Activated naive CD4-positive, alpha-beta T cell (primary cell): ENCODE measurements around the gene LAMB1.

Experiments
- DNase-seq, 4 experiments: peaks; one replicate each; lab custom pipeline; 2025; lab: John Stamatoyannopoulos, UW

LAMB1 gene

DNA sequence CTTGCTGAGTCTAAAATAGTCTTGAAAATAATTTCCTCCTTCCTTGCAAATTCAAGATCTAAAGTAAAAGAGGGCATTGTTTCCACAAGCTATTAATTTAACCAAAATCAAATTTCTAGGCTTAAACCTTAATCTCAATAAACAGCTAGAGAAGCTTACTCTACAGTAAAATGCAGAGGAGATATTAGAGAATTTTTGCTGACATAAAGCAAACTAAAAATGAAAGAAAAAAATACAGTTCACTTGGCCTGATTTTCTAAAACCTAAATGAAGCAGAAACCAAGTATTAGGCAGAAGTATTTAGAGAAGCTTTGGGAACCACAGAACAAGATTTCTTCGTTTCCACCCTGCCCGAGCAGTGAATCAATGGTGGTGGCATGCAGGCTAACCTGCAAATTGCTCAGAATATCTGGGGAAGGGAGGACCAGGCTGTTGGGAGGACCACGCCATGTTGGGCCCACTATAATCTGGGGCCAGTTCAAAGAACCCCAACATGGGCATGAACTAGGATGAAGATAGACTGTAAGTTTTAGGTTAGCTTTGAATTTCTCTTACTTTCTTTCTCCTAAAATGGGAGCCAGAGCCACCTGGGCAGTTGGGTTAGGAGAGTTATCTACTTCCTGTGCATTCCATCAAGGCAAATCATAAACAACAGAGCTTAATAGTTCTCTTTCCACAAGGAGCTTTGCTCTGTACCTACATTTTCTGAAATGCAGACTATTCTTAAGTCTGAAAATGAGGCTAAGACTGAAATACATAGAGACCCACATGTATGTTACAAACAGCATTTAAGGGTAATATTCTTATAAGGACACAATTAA is 4.1 kb downstream of the LAMB1 start:
- no peak for DNase-seq

GRCh38 chr7:107998150-107998549 is 4.8 kb downstream of the LAMB1 start:
- DNase-seq = no peak

DNA sequence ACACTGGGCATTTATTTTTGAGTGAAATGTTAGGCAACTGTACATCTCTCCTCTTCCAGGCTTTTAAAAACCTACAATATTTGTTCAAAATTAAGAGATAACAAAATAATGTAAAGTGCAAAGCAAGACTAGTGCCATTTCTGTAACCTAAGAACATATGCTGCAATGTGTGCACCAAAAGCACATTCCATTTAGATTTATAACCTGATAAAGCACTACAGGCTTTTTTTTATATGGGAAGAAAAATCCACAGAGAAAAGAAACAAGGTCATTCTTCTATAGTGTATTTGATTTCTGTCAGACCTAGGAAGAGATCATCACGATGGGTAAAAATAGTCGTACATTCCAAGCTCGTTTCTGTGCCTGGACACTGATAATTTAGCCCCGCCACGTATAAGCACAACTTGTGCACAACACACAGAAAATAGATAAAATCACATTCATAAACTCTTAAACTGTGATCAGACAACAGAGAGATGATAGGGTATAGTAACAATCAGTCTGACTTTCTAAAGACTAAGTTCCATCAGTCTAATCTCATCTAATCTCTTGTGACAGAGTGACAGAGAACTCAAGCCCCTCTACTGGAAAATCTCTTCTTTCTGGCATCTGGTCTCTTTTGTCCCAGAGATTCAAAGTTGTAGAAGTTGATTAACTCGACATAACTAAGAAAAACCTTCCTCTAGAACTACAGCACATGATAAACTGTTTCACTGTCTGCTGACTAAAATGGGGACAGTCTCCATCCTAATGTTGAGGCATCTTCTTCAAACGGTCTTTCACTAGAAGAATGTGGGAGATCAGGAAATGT is 6.7 kb downstream of the LAMB1 start:
- DNase-seq = no peak

DNA sequence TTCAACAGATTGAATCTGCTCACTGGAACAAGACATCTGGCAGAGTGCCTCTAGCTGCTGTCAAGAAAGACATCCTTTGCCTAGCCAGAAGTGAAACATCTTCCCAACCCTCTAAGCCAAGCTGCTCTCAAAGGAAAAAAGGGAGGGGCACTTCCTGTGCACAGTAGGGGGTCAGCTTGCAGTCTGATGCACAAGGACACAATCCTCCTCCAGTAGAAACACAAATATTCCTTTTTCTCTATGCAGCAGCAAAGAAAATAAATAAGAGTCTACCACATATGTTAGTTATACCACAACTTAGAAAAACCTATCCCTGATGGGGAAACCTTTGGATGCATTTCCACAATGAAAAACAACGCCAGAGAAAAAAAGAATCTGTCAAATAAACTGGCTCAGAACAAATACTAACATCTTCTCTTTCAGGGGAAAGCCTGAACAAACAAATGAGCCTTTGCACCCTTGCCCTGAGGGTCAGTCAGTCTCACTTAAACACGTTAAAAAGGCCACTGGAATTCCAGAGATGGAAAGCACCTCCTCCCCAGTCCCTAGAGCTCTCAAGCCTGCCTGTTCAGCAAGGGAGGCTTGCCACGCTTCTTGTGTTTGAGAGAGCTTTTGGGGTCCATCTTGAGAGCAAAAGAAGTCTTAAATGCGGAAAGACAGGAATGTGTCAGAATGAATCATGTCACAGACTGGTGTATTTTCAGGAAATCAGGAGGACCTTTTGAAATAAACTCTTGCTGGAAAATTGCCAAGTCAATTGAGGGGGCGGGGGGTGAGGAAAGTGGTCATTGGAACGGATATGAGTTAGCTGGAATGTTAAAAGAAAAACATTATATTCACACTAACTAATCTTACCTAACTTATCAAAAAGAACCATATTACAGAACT is 7.5 kb downstream of the LAMB1 start:
- DNase-seq = no peak

DNA sequence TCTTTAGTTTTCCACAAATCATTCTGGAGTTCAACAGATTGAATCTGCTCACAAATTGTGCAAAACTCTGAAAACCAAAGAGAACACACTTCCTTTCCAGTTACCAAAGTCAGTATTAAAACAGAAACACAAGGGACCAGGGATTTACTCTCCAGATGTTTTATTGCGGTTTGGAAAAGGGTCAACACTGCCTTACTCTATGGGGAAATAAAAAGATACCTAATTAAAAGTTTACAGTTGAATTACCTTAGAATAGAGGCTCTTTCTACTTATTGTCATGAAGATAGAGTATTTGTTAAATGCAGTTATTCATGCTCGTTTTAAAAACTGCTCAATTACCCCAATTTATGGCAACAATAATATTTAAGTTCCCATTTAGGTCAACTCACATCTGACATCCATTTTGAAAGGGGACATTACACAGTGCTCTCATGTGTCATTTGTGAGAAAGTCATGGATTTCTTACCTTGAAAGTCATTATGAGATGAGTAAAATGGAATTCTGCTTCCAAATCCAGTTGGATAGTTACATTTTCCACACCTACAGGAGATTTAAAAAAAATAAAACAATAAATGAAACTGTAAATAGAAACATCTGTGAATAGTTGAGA is 8.4 kb downstream of the LAMB1 start:
- DNase-seq = no peak

DNA sequence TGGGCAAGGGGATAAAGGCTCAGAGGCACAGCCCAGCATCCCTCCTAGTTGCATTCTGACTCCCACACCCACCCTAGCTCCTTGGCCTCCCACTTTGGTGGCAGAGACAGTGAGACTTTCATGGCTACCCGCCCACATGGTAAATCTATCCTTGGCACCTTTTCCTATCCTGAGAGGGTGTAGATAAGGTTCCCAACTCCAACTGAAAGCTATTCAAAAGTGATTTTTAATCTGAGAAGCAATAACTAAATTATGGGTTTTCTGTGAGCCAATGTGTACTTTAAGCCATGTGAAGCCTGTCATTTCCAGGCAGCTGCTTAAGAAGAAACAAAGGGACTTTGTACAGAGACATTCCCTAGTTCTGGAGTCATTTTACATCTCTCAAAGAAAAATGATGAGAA is 9.1 kb downstream of the LAMB1 start:
- no peak for DNase-seq

DNA sequence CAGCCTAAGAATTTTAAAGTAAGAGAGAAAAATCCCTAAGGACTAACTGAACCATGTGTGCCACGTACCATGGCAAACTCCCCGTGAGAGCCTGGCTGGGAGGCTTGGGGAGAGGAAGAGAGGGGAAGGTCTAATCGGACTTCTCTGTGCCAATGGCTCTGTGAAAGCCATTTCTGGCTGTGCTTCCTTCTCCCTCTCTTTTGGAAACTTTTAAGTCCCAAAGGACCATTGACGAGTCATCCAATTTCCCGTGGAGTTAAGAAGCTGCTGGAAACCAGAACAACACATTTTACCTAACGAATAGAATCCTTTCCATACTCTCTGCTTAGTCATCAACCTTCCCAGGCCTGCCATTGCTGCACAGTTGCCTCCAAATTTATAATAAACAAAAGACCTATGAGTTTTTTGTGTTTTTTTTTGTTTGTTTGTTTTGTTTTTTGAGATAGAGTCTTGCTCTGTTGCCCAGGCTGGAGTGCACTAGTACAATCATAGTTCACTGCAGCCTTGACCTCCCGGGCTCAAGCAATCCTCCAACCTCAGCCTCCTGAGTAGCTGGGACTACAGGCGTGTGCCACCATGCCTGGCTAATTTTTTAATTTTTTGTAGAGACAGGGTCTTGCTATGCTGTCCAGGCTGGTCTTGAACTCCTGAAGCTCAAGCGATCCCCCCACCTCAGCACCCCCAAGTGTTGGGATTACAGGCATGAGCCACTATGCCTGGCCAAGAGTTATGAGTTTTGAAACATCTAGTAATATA is 13.2 kb downstream of the LAMB1 start:
- DNase-seq = no peak

- DNase-seq = no peak
Observed at GRCh38 chr7:107982918-107983389, 20.0 kb downstream of the LAMB1 start.

DNA sequence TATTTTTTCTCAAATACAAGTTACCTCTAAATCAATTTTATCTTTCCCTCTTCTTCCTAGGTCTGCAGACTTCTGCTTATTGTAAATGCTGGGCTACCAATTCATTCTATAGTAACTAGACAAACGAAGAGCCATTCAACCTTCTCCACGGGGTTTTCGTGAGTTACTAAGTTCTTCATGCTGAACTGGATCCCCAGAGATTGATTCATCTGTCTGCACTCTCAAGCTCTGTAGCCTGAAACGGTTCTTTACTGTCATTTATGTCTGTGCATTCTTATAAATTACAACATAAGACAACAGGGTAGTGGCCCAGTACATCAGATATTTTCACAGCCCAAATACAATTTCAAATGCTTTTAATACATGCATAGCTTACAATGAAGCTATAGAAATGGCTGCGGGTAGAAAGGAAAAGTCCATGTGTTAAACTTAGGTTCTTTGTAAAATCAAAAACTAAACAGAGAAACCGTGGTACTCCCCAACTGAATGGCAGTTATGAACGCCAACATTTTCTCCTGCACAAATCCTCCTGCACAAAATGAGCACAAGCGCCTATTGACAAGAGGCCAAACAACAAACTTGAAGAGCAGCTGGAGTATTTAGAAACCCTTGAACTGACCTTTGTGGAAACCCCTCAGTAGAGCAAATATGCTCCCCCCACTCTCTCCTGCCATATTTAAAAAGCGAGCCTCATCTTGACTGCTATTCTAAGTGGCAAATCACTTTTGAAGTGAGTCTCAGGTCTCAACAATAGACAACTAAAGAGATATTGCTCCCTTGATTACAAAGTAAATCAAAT is 20.7 kb downstream of the LAMB1 start:
- DNase-seq = no peak

DNA sequence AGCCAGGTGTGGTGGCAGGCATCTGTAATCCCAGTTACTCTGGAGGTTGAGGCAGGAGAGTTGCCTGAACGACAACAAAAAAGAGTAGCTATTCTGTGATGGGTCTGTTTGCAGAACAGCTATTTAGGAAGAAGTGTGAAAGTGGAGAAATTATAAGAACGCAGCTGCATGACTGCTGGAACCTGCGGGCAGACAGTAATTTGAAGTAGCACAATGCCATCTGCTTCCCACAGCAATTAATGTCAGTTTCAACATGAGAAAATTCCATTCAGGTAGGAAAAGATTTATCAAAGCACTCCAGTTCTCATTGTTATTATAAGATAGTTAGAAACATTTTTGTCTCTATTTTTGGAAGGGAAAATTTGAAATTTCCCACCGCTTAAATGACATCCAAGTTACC is 21.5 kb downstream of the LAMB1 start:
- no peak for DNase-seq

DNA sequence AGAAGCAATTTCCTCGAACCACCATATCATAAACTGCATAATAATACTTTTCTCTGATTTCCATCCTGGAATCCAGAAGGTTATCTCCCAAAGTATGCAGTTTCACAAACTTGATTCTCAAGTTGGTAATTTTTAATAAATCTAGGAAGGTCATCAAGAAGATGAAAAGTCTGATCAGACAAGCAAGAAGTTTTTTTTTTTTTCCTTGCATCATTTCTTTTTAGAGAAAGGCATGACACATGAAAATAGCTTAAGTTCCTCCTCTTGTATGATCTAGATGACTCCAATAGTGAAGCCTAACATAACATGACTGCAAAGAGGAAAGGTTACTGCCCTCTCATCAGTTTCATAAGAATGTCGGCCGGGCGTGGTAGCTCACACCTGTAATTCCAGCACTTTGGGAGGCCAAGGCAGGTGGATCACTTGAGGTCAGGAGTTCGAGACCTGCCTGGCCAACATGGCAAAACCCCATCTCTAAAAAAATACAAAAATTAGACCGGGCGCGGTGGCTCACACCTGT is 22.2 kb downstream of the LAMB1 start:
- no peak for DNase-seq

GRCh38 chr7:107980171-107980570 is 22.8 kb downstream of the LAMB1 start:
- no peak for DNase-seq

DNA sequence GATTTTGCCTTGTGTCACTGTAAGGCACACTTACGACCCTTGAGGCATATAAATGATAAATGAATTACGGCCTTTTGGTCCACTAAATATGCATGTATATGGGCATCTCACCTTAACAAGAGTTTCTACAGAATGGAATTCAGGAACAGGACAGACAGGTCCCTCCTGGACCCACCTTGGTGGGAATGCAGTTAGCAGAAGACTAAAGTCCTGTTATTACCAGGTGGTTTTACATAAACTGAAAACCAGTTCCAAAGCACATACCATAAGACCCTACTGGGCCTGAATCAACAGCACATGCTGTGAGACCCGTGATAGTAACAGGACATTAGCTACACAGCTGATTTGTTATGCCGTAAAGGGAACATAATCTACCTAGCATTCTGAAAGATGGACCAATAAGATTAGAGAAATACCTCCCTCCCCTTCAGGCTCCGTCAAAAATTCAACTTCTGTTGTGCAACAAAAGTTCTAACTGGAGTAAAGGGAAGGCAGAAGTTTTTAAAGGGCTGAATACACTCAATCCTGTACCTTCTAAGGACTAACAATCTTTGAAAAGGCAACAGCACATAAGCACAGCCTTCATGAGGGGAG is 24.0 kb downstream of the LAMB1 start:
- no peak for DNase-seq

DNA sequence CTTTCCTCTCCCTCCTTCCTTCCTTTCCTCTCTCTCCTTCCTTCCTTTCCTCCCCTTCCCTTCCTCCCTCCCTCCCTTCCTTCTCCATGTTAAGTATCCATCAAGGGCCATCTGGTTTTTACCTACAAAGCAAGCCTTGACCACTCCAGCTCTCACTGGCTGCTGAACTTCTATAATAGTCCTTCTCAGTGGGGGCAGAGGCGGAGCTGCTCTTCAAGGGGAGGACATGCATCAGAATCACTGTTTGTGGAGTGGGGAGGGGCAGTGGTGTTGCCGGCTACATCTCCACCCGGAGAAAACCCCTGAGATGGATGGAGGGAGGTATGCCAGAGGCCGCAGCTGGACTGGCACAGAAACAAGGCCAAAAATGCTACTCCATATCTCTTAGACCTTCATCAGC is 25.9 kb downstream of the LAMB1 start:
- DNase-seq = no peak

- DNase-seq = no peak
Observed at GRCh38 chr7:107976620-107977019, 26.3 kb downstream of the LAMB1 start.

- DNase-seq = no peak
Observed at GRCh38 chr7:107975394-107976013, 27.5 kb downstream of the LAMB1 start.

- DNase-seq = no peak
Observed at GRCh38 chr7:107973861-107974260, 29.1 kb downstream of the LAMB1 start.

DNA sequence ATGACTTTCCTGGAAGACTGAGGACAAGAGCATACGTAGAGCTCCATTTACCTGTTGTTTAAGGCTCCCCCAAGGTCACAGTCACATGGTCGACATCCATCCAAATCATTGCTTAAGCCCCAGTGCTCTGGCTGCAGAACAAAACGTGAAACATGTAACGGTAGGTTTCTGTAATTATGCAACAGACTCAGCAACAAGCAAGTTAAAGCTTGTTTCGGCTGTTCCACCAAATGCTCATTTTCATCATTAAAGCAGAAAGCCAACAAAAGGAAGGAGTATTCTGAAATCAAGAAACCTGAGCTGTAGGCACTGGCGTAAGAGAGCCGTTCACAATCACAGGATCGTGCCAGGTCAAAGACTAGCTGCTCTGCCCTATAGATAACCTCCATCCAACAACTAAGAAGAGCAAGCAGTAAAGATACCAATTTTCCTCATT is 30.0 kb downstream of the LAMB1 start:
- DNase-seq = no peak

DNA sequence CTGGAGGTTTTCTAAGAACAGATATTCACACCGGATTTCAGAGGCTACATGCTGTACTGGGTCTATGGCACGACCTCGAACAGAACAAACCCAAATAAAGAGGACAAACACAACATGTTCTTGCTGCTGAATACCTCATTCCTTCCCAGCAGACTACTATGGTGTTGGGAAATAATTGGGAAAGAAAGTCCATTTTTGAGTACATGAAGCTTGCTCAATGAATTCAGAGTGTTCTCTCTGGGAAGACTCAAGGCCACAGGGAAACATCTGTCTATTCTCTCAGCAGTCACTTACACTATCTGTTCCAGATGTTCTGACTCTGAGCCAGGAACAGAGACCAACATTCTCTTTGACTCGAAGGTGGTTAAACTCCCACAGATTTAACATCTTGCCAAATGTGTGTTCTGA is 30.9 kb downstream of the LAMB1 start:
- no peak for DNase-seq
